ENCODE data around the gene FAM169A. TPM values are rescaled to one million over a fixed set of nuclear protein-coding genes. Genes with fewer than 3 reads are reported as not detected.
A peak's percentile ranks its signal among the peaks of the same experiment; 100 is the strongest.
"Not testable (repeated sequence)": the region's sequence is repeated elsewhere in the genome, so short reads cannot be mapped to it uniquely, and the experiment has no call there.

FAM169A gene, protein sequence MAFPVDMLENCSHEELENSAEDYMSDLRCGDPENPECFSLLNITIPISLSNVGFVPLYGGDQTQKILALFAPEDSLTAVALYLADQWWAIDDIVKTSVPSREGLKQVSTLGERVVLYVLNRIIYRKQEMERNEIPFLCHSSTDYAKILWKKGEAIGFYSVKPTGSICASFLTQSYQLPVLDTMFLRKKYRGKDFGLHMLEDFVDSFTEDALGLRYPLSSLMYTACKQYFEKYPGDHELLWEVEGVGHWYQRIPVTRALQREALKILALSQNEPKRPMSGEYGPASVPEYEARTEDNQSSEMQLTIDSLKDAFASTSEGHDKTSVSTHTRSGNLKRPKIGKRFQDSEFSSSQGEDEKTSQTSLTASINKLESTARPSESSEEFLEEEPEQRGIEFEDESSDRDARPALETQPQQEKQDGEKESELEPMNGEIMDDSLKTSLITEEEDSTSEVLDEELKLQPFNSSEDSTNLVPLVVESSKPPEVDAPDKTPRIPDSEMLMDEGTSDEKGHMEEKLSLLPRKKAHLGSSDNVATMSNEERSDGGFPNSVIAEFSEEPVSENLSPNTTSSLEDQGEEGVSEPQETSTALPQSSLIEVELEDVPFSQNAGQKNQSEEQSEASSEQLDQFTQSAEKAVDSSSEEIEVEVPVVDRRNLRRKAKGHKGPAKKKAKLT
- 10 to 100 TPM; 10.4 to 11.5 TPM for total RNA-seq

DNA sequence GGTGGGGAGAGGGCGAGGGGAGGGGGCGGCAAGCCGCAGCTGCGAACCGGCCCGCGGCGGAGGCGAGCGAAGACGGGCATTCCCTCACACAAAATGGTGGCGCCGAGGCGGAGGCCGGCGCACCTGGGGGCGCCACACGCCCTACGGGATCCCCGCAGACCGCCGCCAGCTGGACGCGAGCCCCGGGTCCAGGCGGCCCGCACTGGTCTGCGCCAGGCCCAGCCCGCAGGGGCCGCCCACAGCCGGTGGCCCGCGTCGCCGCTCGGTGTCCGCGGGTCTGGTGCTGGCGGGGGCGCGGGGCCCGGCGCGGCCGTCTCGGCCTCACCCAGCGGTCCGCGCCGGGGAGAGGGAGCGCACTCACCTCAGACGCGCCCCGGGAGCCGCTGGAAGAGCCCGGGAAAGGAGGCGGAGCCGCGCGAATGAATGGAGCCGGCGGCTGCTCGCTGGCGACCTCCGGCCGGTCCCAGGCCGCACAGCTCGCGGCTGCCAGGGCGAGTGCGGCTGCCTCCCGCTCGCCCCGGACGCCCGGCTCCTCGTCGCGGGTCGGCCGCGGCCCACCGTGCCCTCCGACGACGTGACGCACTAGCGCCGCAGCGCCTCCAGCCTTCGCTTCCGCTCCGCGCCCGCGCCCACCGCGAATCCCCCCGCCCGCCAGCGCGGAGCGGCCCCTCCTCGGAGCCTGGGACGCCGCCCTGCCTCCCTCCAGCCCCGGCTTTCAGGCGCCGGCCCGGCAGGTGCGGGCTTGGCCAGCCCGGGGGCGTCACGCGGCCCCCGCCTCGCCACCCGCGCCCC is at the start of gene FAM169A:
Gene FAM169A, minus strand, starts transcription at position 584 of the 792 bp plus-strand sequence. CDS start 24,711 bp downstream, outside the sequence.
- TF ChIP-seq, protein P1, sequence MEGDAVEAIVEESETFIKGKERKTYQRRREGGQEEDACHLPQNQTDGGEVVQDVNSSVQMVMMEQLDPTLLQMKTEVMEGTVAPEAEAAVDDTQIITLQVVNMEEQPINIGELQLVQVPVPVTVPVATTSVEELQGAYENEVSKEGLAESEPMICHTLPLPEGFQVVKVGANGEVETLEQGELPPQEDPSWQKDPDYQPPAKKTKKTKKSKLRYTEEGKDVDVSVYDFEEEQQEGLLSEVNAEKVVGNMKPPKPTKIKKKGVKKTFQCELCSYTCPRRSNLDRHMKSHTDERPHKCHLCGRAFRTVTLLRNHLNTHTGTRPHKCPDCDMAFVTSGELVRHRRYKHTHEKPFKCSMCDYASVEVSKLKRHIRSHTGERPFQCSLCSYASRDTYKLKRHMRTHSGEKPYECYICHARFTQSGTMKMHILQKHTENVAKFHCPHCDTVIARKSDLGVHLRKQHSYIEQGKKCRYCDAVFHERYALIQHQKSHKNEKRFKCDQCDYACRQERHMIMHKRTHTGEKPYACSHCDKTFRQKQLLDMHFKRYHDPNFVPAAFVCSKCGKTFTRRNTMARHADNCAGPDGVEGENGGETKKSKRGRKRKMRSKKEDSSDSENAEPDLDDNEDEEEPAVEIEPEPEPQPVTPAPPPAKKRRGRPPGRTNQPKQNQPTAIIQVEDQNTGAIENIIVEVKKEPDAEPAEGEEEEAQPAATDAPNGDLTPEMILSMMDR (IDR thresholded peaks at IDR 0.05) = no peak
- H3K4me3 Mint-ChIP-seq = peak within 1 kb of the TSS; percentile 90
- peak; percentile 50 for DNase-seq
- intact Hi-C loops (cut with micrococcal nuclease) = no loop called here
- H3K4me1 Mint-ChIP-seq (ENCODE audit: low read depth) = peaks cover 31% of the 10 kb centered on the region
- peak within 1 kb of the TSS; percentile 96 for H3K27ac Mint-ChIP-seq
- peaks cover 3% of the 10 kb centered on the region for H3K36me3 Mint-ChIP-seq (ENCODE audit: low read depth)
- POLR2A ChIA-PET = interaction anchor here (1.0 kb wide), 1 partner anchor 23 kb away, joined by 3 read pairs; no protein-coding TSS in a partner anchor
- CTCF ChIA-PET = no interaction called here
- H3K9me3 Mint-ChIP-seq = no peaks in the 10 kb centered on the region
- ATAC-seq = peak; percentile 78
- no peaks in the 10 kb centered on the region for H3K27me3 Mint-ChIP-seq

DNA sequence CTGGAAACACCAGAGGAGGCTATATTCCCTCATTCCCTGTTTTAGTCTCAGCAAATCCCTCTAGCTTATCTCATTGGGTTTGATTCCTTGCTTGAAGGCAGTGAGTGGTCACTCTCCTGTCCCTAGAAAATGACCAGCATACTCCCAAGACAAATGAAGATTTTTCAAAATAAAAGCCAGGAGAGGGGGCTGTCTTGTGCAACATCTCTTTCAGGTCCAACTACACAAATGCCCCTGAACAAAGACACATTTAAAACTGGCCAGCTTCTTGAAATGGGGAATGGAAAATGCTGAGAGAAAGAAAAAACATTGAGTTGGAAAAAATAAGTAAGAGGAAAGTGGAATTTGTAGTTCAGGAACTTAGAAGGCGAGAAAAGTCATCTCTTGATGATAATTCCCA is 49.3 kb upstream of the FAM169A start:
- ChIA-PET POLR2A (interaction anchor here (1.1 kb wide), 1 partner anchor 20 kb away, joined by 3 read pairs; no protein-coding TSS in a partner anchor), CTCF (interaction anchor here (1.0 to 1.8 kb wide), 4 partner anchors 11 to 243 kb away, joined by 3 to 4 read pairs (median 4); no protein-coding TSS in a partner anchor)
- no peak for DNase-seq
- Mint-ChIP-seq H3K27me3 (peaks cover 9% of the 10 kb centered on the region), H3K4me3 (no peak overlapping the region), H3K9me3 (no peaks in the 10 kb centered on the region), H3K36me3 (ENCODE audit: low read depth) (no peaks in the 10 kb centered on the region), H3K27ac (no peak overlapping the region), H3K4me1 (ENCODE audit: low read depth) (no peaks in the 10 kb centered on the region)
- TF ChIP-seq, protein P1 (IDR thresholded peaks at IDR 0.05) = no peak
- no peak for ATAC-seq
- intact Hi-C loops (cut with micrococcal nuclease) = loop anchor here (5.0 to 10.0 kb wide), 2 partner anchors 151 to 243 kb away; partner anchors contain the start of genes GFM2 and NSA2

DNA sequence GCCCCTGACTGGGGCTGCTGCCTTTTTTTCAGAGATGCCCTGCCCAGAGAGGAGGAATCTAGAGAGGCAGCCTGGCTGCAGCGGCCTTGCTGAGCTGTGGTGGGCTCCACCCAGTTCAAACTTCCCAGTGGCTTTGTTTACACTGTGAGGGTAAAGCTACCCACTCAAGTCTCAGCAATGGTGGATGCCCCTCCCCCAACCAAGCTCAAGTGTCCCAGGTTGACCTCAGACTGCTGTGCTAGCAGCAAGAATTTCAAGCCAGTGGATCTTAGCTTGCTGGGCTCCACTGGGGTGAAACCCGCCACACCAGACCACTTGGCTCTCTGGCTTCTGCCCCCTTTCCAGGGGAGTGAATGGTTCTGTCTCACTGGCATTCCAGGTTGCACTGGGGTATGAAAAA is 45.2 kb upstream of the FAM169A start:
- POLR2A ChIA-PET; H3K27ac Mint-ChIP-seq; H3K36me3 Mint-ChIP-seq (ENCODE audit: low read depth); H3K27me3 Mint-ChIP-seq; DNase-seq; H3K4me1 Mint-ChIP-seq (ENCODE audit: low read depth); H3K4me3 Mint-ChIP-seq; CTCF ChIA-PET; H3K9me3 Mint-ChIP-seq; ATAC-seq: not testable (repeated sequence)
- intact Hi-C loops (cut with micrococcal nuclease) = loop anchor here (10.0 kb wide), 1 partner anchor 147 kb away; the partner anchor contains the start of genes GFM2 and NSA2

DNA sequence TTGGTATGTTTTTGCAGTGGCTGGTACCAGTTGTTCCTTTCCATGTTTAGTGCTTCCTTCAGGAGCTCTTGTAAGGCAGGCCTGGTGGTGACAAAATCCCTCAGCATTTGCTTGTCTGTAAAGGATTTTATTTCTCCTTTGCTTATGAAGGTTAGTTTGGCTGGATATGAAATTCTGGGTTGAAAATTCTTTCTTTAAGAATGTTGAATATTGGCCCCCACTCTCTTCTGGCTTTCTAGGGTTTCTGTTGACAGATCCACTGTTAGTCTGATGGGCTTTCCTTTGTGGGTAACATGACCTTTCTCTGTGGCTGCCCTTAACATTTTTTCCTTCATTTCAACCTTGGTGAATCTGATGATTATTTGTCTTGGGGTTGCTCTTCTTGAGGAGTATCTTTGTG is 43.7 kb upstream of the FAM169A start:
- CTCF ChIA-PET; H3K27ac Mint-ChIP-seq; H3K4me3 Mint-ChIP-seq; H3K9me3 Mint-ChIP-seq; ATAC-seq; DNase-seq; H3K4me1 Mint-ChIP-seq (ENCODE audit: low read depth); POLR2A ChIA-PET; H3K36me3 Mint-ChIP-seq (ENCODE audit: low read depth); H3K27me3 Mint-ChIP-seq: not testable (repeated sequence)
- intact Hi-C loops (cut with micrococcal nuclease) = loop anchor here (10.0 kb wide), 1 partner anchor 145 kb away; the partner anchor contains the start of genes GFM2 and NSA2

DNA sequence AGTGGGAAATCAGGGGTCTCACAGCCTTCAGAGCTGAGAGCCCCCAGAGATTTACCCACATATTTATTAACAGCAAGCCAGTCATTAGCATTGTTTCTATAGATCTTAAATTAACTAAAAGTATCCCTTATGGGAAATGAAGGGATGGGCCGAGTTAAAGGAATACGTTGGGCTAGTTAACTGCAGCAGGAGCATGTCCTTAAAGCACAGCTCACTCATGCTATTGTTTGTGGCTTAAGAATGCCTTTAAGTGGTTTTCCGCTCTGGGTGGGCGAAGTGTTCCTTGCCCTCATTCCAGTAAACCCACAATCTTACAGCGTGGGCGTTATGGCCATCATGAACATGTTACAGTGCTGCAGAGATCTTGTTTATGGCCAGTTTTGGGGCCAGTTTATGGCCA is 42.0 kb upstream of the FAM169A start:
- H3K4me3 Mint-ChIP-seq; H3K36me3 Mint-ChIP-seq (ENCODE audit: low read depth); intact Hi-C loops (cut with micrococcal nuclease); ATAC-seq; H3K27me3 Mint-ChIP-seq; H3K9me3 Mint-ChIP-seq; CTCF ChIA-PET; H3K4me1 Mint-ChIP-seq (ENCODE audit: low read depth); POLR2A ChIA-PET; H3K27ac Mint-ChIP-seq: not testable (repeated sequence)
- peak; percentile 2 for DNase-seq

DNA sequence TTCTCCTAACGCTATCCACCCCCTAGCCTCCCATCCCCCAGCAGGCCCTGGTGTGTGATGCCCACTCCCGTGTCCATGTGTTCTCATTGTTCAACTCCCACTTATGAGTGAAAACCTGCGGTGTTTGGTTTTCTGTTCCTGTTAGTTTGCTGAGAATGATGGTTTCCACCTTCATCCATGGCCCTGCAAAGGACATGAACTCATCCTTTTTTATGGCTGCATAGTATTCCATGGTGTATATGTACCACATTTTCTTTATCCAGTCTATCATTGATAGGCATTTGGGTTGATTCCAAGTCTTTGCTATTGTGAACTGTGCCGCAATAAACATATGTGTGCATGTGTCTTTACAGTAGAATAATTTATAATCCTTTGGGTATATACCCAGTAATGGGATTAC is 38.5 kb upstream of the FAM169A start:
- CTCF ChIA-PET; H3K27me3 Mint-ChIP-seq; POLR2A ChIA-PET; ATAC-seq; H3K4me3 Mint-ChIP-seq; H3K27ac Mint-ChIP-seq; DNase-seq; H3K36me3 Mint-ChIP-seq (ENCODE audit: low read depth); intact Hi-C loops (cut with micrococcal nuclease); H3K9me3 Mint-ChIP-seq; H3K4me1 Mint-ChIP-seq (ENCODE audit: low read depth): not testable (repeated sequence)
